Measurements from ENCODE around the gene MUCL3. TPM values are rescaled to one million over a fixed set of nuclear protein-coding genes. Genes with fewer than 3 reads are reported as not detected.
A peak's percentile ranks its signal among the peaks of the same experiment; 100 is the strongest.
"Not testable (repeated sequence)": the region's sequence is repeated elsewhere in the genome, so short reads cannot be mapped to it uniquely, and the experiment has no call there.

Gene MUCL3
- total RNA-seq, 1 donor from 2014 or later: 93.5 TPM

- DNase-seq (ENCODE audit: low spot score): peak; percentile 50
Measured at GRCh38 chr6:30939473-30939872, 1.3 kb upstream of the MUCL3 start.

- peak; percentile 90 for DNase-seq (ENCODE audit: low spot score)
Measured at GRCh38 chr6:30942338-30943060, 1.7 kb downstream of the MUCL3 start.

GRCh38 chr6:30944051-30944450 lies 3.3 kb downstream of the MUCL3 start:
- no peak for DNase-seq (ENCODE audit: low spot score)

DNA sequence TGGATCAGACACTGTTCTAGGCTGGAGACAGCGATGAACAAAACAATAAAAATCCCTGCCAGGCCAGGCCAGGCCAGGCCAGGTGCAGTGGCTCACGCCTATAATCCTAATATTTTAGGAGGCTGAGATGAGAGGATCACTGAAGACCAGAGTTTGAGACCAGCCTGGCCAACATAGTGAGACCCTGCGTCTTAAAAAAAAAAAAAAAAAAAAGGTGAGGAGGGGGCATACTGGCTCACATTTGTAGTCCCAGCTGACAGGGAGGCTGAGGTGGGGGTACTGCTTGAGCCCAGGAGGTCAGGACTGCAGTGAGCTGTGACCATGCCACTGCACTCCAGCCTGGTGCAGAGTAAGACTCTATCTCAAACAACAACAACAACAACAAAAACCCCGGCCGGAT lies 4.5 kb downstream of the MUCL3 start:
- no peak for DNase-seq (ENCODE audit: low spot score)

DNA sequence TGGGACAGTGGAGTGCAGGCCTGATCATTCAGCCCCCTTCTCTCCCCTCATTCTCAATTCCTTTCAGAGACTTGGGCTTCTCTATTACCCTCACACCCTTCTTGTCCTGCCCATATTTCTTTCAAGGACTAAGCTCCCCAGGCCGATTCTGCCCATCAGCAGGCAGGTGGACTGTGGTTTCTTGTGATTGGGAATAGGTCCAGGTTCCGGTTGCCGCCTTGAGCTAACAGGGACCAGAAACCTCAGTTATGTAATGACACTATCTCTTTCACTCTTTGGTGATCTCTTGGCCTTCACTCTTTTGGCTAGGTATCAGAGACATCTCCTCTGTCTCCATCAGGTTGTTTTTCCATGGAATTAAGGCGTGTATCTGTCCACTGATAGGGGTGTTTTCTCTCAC lies 6.5 kb downstream of the MUCL3 start:
- peak; percentile 80 for DNase-seq (ENCODE audit: low spot score)

DNA sequence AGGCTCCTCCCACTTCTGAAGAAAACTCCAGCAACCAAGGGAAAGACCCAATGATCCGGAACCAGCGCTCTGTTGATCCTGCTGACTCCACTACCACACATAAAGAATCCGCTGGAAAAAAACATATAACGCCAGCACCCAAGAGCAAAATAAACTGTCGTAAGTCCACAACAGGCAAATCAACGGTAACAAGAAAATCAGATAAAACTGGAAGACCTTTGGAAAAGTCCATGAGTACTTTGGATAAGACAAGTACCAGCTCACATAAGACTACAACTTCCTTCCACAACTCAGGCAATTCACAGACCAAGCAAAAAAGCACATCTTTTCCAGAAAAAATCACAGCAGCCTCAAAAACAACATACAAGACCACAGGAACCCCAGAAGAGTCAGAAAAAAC lies 8.0 kb downstream of the MUCL3 start:
- DNase-seq (ENCODE audit: low spot score): no peak

- DNase-seq (ENCODE audit: low spot score): no peak
Measured at GRCh38 chr6:30951907-30952469, 11.2 kb downstream of the MUCL3 start.

DNA sequence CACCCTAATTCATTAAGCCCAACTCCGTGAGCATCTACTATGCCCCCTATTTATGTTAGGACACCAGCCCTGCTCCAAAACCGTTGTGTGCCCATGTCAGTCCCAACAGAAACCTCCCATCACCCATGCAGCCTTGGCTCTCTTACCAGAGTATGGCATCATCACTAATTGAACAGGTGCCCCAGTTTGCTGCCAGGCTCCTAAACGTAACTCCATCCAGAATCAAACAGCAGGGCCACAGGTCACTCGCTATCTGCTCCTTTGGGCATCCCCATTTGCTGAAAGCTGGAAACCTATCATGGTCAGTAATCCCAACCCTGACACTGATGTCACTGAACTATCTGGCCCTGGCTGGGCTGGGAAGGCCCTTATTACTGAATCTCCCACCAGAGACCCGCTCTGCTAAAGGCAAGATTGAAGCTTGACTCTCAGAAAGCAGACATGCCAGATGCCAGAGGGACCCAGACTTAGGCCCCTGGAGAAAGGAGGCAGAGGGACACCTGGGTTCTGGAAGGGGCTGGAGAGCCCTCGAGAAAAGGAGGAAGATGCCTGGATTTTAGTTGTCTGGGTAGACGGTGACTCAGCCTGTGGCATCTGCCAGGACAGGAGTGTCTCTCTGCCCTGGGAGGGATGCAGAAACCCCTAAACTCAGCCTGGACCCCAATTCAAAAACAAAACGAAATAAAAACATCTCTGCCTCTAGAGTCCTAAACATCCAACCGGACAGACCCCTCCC lies 14.0 kb downstream of the MUCL3 start:
- DNase-seq (ENCODE audit: low spot score): peak; percentile 37

- peak; percentile 69 for DNase-seq (ENCODE audit: low spot score)
Measured at GRCh38 chr6:30955367-30956042, 14.7 kb downstream of the MUCL3 start.

- no peak for DNase-seq (ENCODE audit: low spot score)
Measured at GRCh38 chr6:30957716-30958115, 16.9 kb downstream of the MUCL3 start.

DNA sequence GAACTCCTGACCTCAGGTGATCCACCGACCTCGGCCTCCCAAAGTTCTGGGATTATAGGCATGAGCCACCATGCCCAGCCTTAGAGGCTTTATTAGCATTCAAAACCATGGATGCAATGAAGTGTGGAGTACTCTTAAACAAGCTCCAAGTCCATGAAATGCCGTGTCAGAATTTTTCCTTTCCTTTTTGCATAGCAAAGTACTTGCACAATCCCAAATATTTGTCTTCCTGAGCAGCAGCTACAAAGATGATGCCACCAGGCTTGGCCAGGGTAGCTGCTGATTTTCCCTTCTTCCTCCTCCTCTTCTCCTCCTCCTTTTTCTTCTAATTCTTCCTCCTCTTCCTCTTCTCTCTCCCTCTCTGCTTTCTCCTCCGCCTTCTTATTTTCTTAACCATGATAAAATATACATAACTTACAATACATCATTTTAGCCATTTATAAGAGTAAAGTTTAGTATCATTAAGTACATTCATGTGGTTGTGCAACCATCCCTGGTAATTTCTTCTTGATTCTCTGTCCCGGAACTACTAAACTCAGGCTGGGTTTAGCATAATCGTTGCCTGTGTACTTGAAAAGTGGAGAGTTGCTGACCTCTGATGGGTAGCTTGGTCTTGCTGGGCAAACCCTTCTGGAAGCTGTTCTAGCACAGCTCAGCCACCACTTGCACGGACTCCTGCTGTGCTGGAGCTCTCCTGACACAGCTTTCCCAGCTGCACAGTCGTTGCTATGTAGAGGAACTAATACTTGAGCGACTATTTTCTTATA lies 20.3 kb downstream of the MUCL3 start:
- no peak for DNase-seq (ENCODE audit: low spot score)

- no peak for DNase-seq (ENCODE audit: low spot score)
Measured at GRCh38 chr6:30962716-30963115, 21.9 kb downstream of the MUCL3 start.

GRCh38 chr6:30963641-30964040 lies 22.9 kb downstream of the MUCL3 start:
- DNase-seq (ENCODE audit: low spot score): peak; percentile 52

- DNase-seq (ENCODE audit: low spot score): no peak
Measured at GRCh38 chr6:30964075-30964474, 23.3 kb downstream of the MUCL3 start.

GRCh38 chr6:30965140-30965601 lies 24.4 kb downstream of the MUCL3 start:
- no peak for DNase-seq (ENCODE audit: low spot score)

GRCh38 chr6:30966154-30966553 lies 25.4 kb downstream of the MUCL3 start:
- no peak for DNase-seq (ENCODE audit: low spot score)

DNA sequence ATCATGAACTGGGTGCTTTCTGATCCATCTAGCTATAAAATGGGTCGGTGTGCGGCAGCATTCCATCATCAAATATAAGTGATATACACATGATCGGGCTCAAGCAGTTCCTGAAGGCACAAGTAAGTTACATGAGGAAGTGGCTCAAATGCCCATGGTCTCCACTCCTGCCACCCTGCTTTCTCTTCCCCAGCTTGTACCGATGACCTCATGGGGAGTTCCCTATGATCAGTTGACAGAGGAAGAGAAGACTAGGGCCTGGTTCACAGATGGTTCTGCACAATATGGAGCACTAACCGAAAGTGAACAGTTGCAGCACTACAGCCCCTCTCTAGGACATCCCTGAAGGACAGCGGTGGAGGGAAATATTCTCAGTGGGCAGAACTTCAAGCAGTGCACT lies 28.4 kb downstream of the MUCL3 start:
- DNase-seq (ENCODE audit: low spot score): not testable (repeated sequence)

DNA sequence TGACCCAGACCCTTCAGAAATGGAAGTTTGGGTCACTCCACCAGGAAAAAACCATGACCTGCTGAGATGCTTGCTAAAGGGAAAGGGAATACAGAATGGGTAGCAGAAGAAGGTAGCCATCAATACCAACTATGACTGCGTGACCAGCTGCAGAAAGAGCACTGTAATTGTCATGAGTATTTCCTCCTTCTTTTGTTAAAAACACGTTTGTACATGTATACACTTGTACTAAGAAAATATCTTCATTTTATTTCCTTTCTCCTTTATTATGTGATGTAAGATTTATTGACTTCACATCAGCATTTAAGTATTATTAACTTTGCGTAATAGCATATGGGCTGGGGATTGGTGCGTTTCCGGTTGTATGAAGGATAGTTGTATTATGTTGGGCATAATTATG lies 30.2 kb downstream of the MUCL3 start:
- DNase-seq (ENCODE audit: low spot score): no peak

DNA sequence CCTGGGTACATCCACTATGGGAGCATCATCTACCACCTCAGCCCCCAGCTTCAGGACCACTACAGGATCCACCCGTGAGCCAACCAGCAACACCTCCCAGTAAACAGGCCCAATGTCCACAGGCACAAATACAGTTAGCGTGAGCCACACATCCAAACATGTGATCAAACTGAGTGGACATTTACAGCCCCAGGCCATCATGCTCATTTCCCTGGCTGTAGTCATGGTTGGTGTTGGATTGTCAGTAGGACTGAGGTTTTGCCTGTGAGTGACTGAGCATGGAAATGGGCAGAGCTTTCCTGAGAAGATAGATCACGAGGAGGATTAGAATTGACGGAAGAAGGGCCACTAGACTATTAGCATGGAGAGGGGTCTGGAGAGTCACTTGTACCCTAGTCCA lies 32.0 kb downstream of the MUCL3 start:
- DNase-seq (ENCODE audit: low spot score): no peak

DNA sequence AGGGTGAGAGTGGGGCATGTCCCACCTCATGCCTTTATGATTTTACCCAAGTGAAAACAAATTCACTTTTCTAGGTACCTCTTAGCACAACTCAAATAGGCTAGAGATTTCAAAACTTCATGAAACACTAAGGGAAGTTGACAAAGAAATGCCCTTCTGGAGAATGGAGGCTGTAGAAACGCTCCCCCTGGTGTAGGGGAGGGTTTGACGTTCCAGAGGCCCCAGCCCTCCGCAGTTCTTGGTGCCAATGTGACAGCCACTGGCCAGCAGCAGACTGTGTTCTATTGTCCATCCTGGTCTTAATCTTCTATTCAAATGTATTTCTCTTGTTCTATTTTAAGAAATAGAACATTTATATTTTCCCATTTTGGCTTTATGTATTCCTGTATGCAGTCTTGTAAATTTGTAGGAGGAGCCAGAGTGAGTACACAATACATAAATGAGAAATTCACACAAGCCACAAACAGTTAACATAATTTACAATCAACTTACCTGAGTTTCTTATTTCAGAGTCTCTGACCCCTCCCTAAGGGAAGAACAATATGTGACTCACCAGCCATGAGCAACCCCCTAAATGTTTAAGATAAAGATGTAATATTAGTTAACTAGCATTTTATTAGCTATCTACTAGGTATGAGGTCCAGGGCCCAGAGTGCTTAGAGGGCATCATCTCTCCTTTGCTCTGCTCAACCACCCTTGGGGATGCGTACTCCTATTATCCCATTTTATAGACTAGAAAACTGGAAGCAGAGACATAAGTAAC lies 33.9 kb downstream of the MUCL3 start:
- no peak for DNase-seq (ENCODE audit: low spot score)

GRCh38 chr6:30979141-30979540 lies 38.4 kb downstream of the MUCL3 start:
- DNase-seq (ENCODE audit: low spot score): no peak

Measured in mucosa of gallbladder (tissue), 1 donor.